ENCODE measurements around the gene CGB2.
"Not testable (repeated sequence)": the region's sequence is repeated elsewhere in the genome, so short reads cannot be mapped to it uniquely, and the experiment has no call there.

Gene CGB2

GRCh38 chr19:49010453-49010852, 21.2 kb upstream of the CGB2 start:
- DNase-seq (ENCODE audit: low spot score), result no peak

GRCh38 chr19:49011194-49011593, 20.5 kb upstream of the CGB2 start:
- DNase-seq (ENCODE audit: low spot score), result no peak

- no peak for DNase-seq (ENCODE audit: low spot score)
These were observed 17.4 kb upstream of the CGB2 start for GRCh38 chr19:49014123-49014869.

GRCh38 chr19:49014870-49015255, 16.8 kb upstream of the CGB2 start:
- no peak for DNase-seq (ENCODE audit: low spot score)

- DNase-seq (ENCODE audit: low spot score), result no peak
These were observed 15.4 kb upstream of the CGB2 start for GRCh38 chr19:49016067-49016839.

GRCh38 chr19:49017041-49017665, 14.5 kb upstream of the CGB2 start, which contains the start of gene LHB:
Gene LHB, minus strand, starts transcription at chr19:49017091. Its CDS starts 10 bp downstream, at chr19:49017081.
- no peak for DNase-seq (ENCODE audit: low spot score)

GRCh38 chr19:49017666-49018351, 13.9 kb upstream of the CGB2 start:
- peak; percentile 74 for DNase-seq (ENCODE audit: low spot score)

- DNase-seq (ENCODE audit: low spot score), result not testable (repeated sequence)
These were observed 13.1 kb upstream of the CGB2 start for GRCh38 chr19:49018388-49019241.

GRCh38 chr19:49019242-49019932, 12.3 kb upstream of the CGB2 start:
- peak; percentile 88 for DNase-seq (ENCODE audit: low spot score)

- no peak for DNase-seq (ENCODE audit: low spot score)
These were observed 11.3 kb upstream of the CGB2 start for GRCh38 chr19:49020342-49020741.

GRCh38 chr19:49020931-49021895, 10.5 kb upstream of the CGB2 start:
- DNase-seq (ENCODE audit: low spot score), result no peak

- DNase-seq (ENCODE audit: low spot score), result no peak
These were observed 9.6 kb upstream of the CGB2 start for GRCh38 chr19:49022116-49022515.

- DNase-seq (ENCODE audit: low spot score), result not testable (repeated sequence)
These were observed 7.5 kb upstream of the CGB2 start, which contains the start of gene CGB3 for GRCh38 chr19:49024233-49024632. Gene CGB3, minus strand, starts transcription at chr19:49024333. Its CDS starts 362 bp downstream, at chr19:49023971.

- not testable (repeated sequence) for DNase-seq (ENCODE audit: low spot score)
These were observed 6.6 kb upstream of the CGB2 start for GRCh38 chr19:49025088-49025487.

GRCh38 chr19:49025599-49025998, 6.1 kb upstream of the CGB2 start:
- not testable (repeated sequence) for DNase-seq (ENCODE audit: low spot score)

GRCh38 chr19:49028686-49029085, 3.0 kb upstream of the CGB2 start:
- not testable (repeated sequence) for DNase-seq (ENCODE audit: low spot score)

GRCh38 chr19:49029749-49030148, 1.9 kb upstream of the CGB2 start:
- not testable (repeated sequence) for DNase-seq (ENCODE audit: low spot score)

- DNase-seq (ENCODE audit: low spot score), result not testable (repeated sequence)
These were observed 1.4 kb upstream of the CGB2 start for GRCh38 chr19:49030323-49030722.

- DNase-seq (ENCODE audit: low spot score), result peak; percentile 56
These were observed 5.1 kb downstream of the CGB2 start, which contains the start of gene CGB1 for GRCh38 chr19:49036815-49037214. Gene CGB1, minus strand, starts transcription at chr19:49036895. Its CDS starts 184 bp downstream, at chr19:49036711.
